ENCODE data around the gene P2RX7.
"Not testable (repeated sequence)": the region's sequence is repeated elsewhere in the genome, so short reads cannot be mapped to it uniquely, and the experiment has no call there.

The P2RX7 gene

DNA sequence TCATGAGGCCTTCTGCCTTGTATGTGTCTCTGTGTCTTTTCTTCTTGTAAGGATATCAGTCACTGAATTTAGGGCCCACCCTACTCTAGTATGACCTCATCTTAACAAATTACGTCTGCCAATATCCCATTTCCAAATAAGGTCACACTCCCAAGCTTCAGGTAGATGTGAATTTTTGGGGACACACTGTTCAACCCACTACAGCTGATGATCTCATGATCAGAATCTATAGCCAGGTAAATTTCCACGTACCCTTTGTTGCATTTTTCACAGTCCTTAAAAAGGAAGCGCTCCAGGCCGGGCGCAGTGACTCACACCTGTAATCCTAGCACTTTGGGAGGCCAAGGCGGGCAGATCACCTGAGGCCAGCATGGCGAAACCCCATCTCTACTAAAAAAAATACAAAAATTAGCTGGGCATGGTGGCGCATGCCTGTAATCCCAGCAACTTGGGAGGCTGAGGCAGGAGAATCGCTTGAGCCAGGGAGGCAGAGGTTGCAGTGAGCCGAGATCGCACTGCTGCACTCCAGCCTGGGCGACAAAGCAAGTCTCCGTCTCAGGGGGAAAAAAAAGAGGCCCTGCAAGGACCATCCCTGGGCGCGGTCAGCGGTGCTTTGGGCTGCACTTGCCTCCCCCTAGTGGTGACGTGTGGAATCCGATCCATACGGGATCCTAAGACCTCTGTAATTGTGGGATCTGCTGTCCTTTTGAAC lies 97.3 kb downstream of the P2RX7 start:
- DNase-seq (ENCODE audit: low read depth in 2 of 2): not testable (repeated sequence)

- DNase-seq (ENCODE audit: low read depth in 2 of 2): no peak
These were observed 97.8 kb downstream of the P2RX7 start for GRCh38 chr12:121230538-121230907.

GRCh38 chr12:121232163-121232562 lies 99.5 kb downstream of the P2RX7 start:
- DNase-seq (ENCODE audit: low read depth in 2 of 2): no peak

DNA sequence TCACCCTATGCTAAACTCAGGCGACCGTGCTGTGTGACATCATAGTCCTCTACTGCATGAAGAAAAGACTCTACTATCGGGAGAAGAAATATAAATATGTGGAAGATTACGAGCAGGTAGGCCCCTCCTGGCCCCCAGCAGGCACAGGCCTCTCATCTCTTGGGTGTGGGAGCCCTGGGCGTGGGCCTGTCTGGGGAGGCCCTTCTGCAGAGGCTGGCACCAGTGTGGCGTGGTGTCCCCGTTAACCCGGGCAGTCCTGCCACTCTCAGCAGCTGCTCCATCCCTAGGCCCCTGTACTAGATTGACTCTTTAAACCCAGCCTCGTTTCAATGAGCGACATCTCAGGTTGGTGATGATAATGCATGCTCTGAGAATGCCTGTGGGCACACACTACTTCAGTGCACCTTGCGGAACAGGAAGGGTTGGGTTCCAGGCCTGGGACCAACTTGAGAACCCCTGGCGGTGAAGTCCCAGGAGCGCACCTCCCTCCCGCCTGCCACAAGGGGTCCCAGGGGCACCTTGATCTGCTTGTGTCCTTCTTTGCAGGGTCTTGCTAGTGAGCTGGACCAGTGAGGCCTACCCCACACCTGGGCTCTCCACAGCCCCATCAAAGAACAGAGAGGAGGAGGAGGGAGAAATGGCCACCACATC lies 100.4 kb downstream of the P2RX7 start:
- DNase-seq (ENCODE audit: low read depth in 2 of 2): no peak

GRCh38 chr12:121233628-121234020 lies 100.9 kb downstream of the P2RX7 start:
- DNase-seq (ENCODE audit: low read depth in 2 of 2): no peak

GRCh38 chr12:121236776-121237175 lies 104.1 kb downstream of the P2RX7 start:
- DNase-seq (ENCODE audit: low read depth in 2 of 2): no peak

GRCh38 chr12:121237415-121237814 lies 104.7 kb downstream of the P2RX7 start:
- DNase-seq (ENCODE audit: low read depth in 2 of 2): no peak
